GM12874 (cell line): Measurements from ENCODE around the gene PITPNM3.
A peak's percentile ranks its signal among the peaks of the same experiment; 100 is the strongest.

ENCODE experiments used
- TF ChIP-seq, protein P1 (sequence below): IDR thresholded peaks from 2 replicates; pipeline ENCODE4 v1.5.1; 2011; ENCODE audit warnings: low read depth, mild to moderate bottlenecking, control low read depth, low read length, moderate library complexity; ENCODE audit not compliant: insufficient read depth

The PITPNM3 gene

DNA sequence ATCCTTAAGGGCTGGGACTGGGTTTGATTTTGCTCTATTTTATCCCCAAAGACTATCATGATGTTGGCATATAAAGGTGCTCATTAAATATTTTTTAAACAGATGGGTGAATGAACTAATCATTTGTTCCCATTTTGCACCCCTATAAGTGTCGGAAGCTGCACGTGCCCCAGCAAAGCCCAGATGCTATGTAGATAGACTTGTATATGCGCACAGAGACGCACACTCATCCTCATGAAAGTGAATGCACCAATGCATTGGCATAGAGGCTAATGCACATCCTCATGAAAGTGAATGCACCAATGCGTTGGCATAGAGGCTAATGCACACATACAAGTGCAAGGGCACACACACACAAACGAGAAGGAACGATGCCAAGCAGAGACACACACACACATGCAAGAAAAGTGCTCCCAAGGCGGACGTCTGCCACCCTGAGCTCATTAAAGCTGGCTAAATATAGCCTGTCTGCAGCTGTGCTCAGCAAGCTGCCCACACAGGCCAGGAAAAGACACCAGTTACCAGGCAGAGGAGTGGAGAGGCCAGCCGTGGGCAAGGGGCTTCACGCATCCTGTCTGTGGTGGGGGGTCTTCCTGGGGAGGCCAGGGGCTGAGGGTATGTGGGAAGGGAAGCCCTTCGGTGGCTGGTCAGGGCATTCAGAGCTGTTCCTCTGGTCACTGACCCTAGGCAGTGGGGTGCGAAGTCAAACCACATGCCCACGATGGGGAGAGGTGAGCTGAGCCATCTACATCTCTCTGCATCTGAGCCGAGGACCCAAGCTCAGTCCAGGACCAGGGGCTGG is 59.5 kb downstream of the PITPNM3 start:
- TF ChIP-seq, protein P1, sequence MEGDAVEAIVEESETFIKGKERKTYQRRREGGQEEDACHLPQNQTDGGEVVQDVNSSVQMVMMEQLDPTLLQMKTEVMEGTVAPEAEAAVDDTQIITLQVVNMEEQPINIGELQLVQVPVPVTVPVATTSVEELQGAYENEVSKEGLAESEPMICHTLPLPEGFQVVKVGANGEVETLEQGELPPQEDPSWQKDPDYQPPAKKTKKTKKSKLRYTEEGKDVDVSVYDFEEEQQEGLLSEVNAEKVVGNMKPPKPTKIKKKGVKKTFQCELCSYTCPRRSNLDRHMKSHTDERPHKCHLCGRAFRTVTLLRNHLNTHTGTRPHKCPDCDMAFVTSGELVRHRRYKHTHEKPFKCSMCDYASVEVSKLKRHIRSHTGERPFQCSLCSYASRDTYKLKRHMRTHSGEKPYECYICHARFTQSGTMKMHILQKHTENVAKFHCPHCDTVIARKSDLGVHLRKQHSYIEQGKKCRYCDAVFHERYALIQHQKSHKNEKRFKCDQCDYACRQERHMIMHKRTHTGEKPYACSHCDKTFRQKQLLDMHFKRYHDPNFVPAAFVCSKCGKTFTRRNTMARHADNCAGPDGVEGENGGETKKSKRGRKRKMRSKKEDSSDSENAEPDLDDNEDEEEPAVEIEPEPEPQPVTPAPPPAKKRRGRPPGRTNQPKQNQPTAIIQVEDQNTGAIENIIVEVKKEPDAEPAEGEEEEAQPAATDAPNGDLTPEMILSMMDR = no peak

GRCh38 chr17:6496116-6496481 is 60.3 kb downstream of the PITPNM3 start:
- TF ChIP-seq, protein P1 = no peak

- TF ChIP-seq, protein P1 = 0 out of 2 replicates have a peak, but pooled peaks have one; percentile 19
These were observed 60.8 kb downstream of the PITPNM3 start for GRCh38 chr17:6495450-6496115.

- TF ChIP-seq, protein P1 = no peak
These were observed 62.0 kb downstream of the PITPNM3 start for GRCh38 chr17:6494239-6494941.

DNA sequence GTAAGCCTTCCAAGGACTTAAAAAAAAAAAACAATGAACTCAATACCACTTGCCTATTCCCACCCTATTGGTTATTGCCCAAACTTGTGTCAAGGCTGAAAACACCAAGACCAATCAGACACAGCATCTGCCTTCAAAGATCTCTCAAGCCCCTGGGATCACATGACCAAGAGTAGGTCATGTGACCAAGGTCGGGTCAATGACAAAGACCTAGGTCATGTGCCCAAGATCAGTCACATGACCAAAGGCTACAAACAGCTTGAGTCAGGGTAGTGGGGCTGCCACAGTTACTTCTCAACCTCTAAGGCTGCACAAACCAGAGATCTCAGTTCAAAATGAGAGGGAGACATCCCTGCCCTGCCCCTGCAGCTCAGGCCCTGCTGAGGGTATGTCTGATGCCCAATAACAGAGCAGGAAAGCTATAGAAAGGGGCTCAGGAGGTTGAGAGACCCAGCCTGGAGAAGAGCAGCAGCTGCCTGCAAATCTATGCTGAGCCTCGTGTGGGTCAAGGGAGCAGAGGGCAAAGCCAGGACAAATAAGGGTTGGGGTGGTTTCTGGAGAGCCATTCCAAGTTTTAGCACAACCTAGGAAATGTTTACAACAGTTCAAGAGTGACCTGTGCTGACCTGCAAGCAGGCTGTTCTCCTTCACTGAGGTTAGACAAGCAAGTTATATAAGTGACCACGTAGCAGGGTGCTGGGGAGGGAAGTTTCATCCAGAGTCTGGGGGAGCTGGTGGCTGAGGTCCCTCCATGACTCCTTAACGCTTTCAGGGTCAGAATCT is 63.3 kb downstream of the PITPNM3 start:
- TF ChIP-seq, protein P1 = no peak

- TF ChIP-seq, protein P1 = no peak
These were observed 65.2 kb downstream of the PITPNM3 start for GRCh38 chr17:6491071-6491700.
